ENCODE measurements around the gene IFFO2.
A peak's percentile ranks its signal among the peaks of the same experiment; 100 is the strongest.

IFFO2 gene

GRCh38 chr1:18999359-18999758 lies 42.9 kb upstream of the IFFO2 start:
- no peak overlapping the region for H2AFZ ChIP-seq (ENCODE audit: insufficient read depth, low read length, poor library complexity)
- no peak overlapping the region for H2BK12ac ChIP-seq (ENCODE audit: low read length)
- peaks cover 3% of the 10 kb centered on the region for H3K79me1 ChIP-seq (ENCODE audit: low read length)
- H3K23ac ChIP-seq (ENCODE audit: low read length): no peak overlapping the region
- no peak overlapping the region for H3K4ac ChIP-seq (ENCODE audit: low read depth, low read length)
- H4K91ac ChIP-seq (ENCODE audit: low read depth, low read length): no peak overlapping the region
- no peak for DNase-seq
- no peak overlapping the region for H2BK120ac ChIP-seq (ENCODE audit: insufficient read depth, low read length, poor library complexity)
- H3K14ac ChIP-seq (ENCODE audit: low read length): no peak overlapping the region
- H3K79me2 ChIP-seq (ENCODE audit: control insufficient read depth, insufficient read depth, low read length, poor library complexity): no peaks in the 10 kb centered on the region
- no peak overlapping the region for H3K4me3 ChIP-seq (ENCODE audit: low read depth, low read length)
- H3K27ac ChIP-seq (ENCODE audit: low read depth, low read length): no peak overlapping the region
- H2BK5ac ChIP-seq (ENCODE audit: low read depth, low read length, poor library complexity): no peak overlapping the region
- no peak overlapping the region for H4K8ac ChIP-seq (ENCODE audit: low read depth, low read length)
- no peaks in the 10 kb centered on the region for H3K27me3 ChIP-seq (ENCODE audit: insufficient read depth, low read length)
- no peak overlapping the region for H3K9ac ChIP-seq (ENCODE audit: low read length)
- no peak overlapping the region for H3K18ac ChIP-seq (ENCODE audit: low read length)
- no peak overlapping the region for H4K12ac ChIP-seq (ENCODE audit: low read depth, low read length)
- WGBS (ENCODE audit: extremely low coverage, insufficient coverage, insufficient read length): no CpG with 5 or more reads among the region's 2 CpGs
- H3K9me3 ChIP-seq (ENCODE audit: insufficient read depth, low read depth, low read length): no peaks in the 10 kb centered on the region
- no peak overlapping the region for H2AK5ac ChIP-seq (ENCODE audit: low read length)
- no peak overlapping the region for H3K4me2 ChIP-seq (ENCODE audit: low read length)
- peaks cover 0 to 1% of the 10 kb centered on the region in 2 experiments for H3K36me3 ChIP-seq (ENCODE audit: control insufficient read depth in 1 of 2, insufficient read depth in 2 of 2, low read length in 2 of 2)
- H3K4me1 ChIP-seq (ENCODE audit: control insufficient read depth in 1 of 2, insufficient read depth in 2 of 2, low read length in 2 of 2): peaks cover 6 to 9% of the 10 kb centered on the region in 2 experiments

- Histone ChIP-seq H3K9ac (ENCODE audit: low read length) (no peak overlapping the region), H3K4me2 (ENCODE audit: low read length) (no peak overlapping the region), H2BK12ac (ENCODE audit: low read length) (no peak overlapping the region), H3K9me3 (ENCODE audit: insufficient read depth, low read depth, low read length) (no peaks in the 10 kb centered on the region), H3K79me1 (ENCODE audit: low read length) (peaks cover 3% of the 10 kb centered on the region), H4K8ac (ENCODE audit: low read depth, low read length) (peak overlapping the region; percentile 2), H3K4me1 (ENCODE audit: control insufficient read depth in 1 of 2, insufficient read depth in 2 of 2, low read length in 2 of 2) (peaks cover 8 to 9% of the 10 kb centered on the region in 2 experiments), H2BK120ac (ENCODE audit: insufficient read depth, low read length, poor library complexity) (peak overlapping the region; percentile 64), H3K27ac (ENCODE audit: low read depth, low read length) (no peak overlapping the region), H2AFZ (ENCODE audit: insufficient read depth, low read length, poor library complexity) (no peak overlapping the region), H3K14ac (ENCODE audit: low read length) (peak overlapping the region; percentile 68), H3K36me3 (ENCODE audit: control insufficient read depth in 1 of 2, insufficient read depth in 2 of 2, low read length in 2 of 2) (peaks cover 0 to 1% of the 10 kb centered on the region in 2 experiments), H2BK5ac (ENCODE audit: low read depth, low read length, poor library complexity) (peak overlapping the region; percentile 34), H4K91ac (ENCODE audit: low read depth, low read length) (peak overlapping the region; percentile 50), H3K27me3 (ENCODE audit: insufficient read depth, low read length) (no peaks in the 10 kb centered on the region), H2AK5ac (ENCODE audit: low read length) (no peak overlapping the region), H3K4me3 (ENCODE audit: low read depth, low read length) (no peak overlapping the region), H3K18ac (ENCODE audit: low read length) (peak overlapping the region; percentile 47), H3K79me2 (ENCODE audit: control insufficient read depth, insufficient read depth, low read length, poor library complexity) (no peaks in the 10 kb centered on the region), H3K23ac (ENCODE audit: low read length) (no peak overlapping the region), H3K4ac (ENCODE audit: low read depth, low read length) (peak overlapping the region; percentile 6), H4K12ac (ENCODE audit: low read depth, low read length) (no peak overlapping the region)
- WGBS (ENCODE audit: extremely low coverage, insufficient coverage, insufficient read length): no CpG with 5 or more reads among the region's 9 CpGs
- peak in 1 of 2 donors; percentile 24 for DNase-seq
Observed at GRCh38 chr1:18998016-18998724, 41.7 kb upstream of the IFFO2 start.

GRCh38 chr1:18997508-18997907 lies 41.0 kb upstream of the IFFO2 start:
- H2AK5ac ChIP-seq (ENCODE audit: low read length): peak overlapping the region; percentile 39

GRCh38 chr1:18996548-18997177 lies 40.2 kb upstream of the IFFO2 start:
- no peak overlapping the region for H4K12ac ChIP-seq (ENCODE audit: low read depth, low read length)
- peaks cover 8 to 9% of the 10 kb centered on the region in 2 experiments for H3K4me1 ChIP-seq (ENCODE audit: control insufficient read depth in 1 of 2, insufficient read depth in 2 of 2, low read length in 2 of 2)
- H3K14ac ChIP-seq (ENCODE audit: low read length): no peak overlapping the region
- H3K4ac ChIP-seq (ENCODE audit: low read depth, low read length): no peak overlapping the region
- H3K36me3 ChIP-seq (ENCODE audit: control insufficient read depth in 1 of 2, insufficient read depth in 2 of 2, low read length in 2 of 2): no peaks in the 10 kb centered on the region
- WGBS (ENCODE audit: extremely low coverage, insufficient coverage, insufficient read length): no CpG with 5 or more reads among the region's 6 CpGs
- no peaks in the 10 kb centered on the region for H3K79me2 ChIP-seq (ENCODE audit: control insufficient read depth, insufficient read depth, low read length, poor library complexity)
- H3K79me1 ChIP-seq (ENCODE audit: low read length): peaks cover 3% of the 10 kb centered on the region
- H2AFZ ChIP-seq (ENCODE audit: insufficient read depth, low read length, poor library complexity): no peak overlapping the region
- no peak overlapping the region for H3K27ac ChIP-seq (ENCODE audit: low read depth, low read length)
- H2BK5ac ChIP-seq (ENCODE audit: low read depth, low read length, poor library complexity): no peak overlapping the region
- no peak overlapping the region for H3K4me3 ChIP-seq (ENCODE audit: low read depth, low read length)
- H2AK5ac ChIP-seq (ENCODE audit: low read length): no peak overlapping the region
- DNase-seq: no peak
- no peak overlapping the region for H2BK120ac ChIP-seq (ENCODE audit: insufficient read depth, low read length, poor library complexity)
- H4K8ac ChIP-seq (ENCODE audit: low read depth, low read length): no peak overlapping the region
- no peaks in the 10 kb centered on the region for H3K9me3 ChIP-seq (ENCODE audit: insufficient read depth, low read depth, low read length)
- no peak overlapping the region for H3K4me2 ChIP-seq (ENCODE audit: low read length)
- H3K23ac ChIP-seq (ENCODE audit: low read length): no peak overlapping the region
- H3K18ac ChIP-seq (ENCODE audit: low read length): no peak overlapping the region
- no peak overlapping the region for H3K9ac ChIP-seq (ENCODE audit: low read length)
- H4K91ac ChIP-seq (ENCODE audit: low read depth, low read length): no peak overlapping the region
- no peak overlapping the region for H2BK12ac ChIP-seq (ENCODE audit: low read length)
- no peaks in the 10 kb centered on the region for H3K27me3 ChIP-seq (ENCODE audit: insufficient read depth, low read length)

More at GRCh38 chr1:18997508-18997907, 41.0 kb upstream of the IFFO2 start:
- H4K8ac ChIP-seq (ENCODE audit: low read depth, low read length): peak overlapping the region; percentile 2
- H3K4me3 ChIP-seq (ENCODE audit: low read depth, low read length): no peak overlapping the region
- no peaks in the 10 kb centered on the region for H3K79me2 ChIP-seq (ENCODE audit: control insufficient read depth, insufficient read depth, low read length, poor library complexity)
- H3K4ac ChIP-seq (ENCODE audit: low read depth, low read length): no peak overlapping the region
- no peak for DNase-seq
- no CpG with 5 or more reads among the region's 6 CpGs for WGBS (ENCODE audit: extremely low coverage, insufficient coverage, insufficient read length)
- H3K23ac ChIP-seq (ENCODE audit: low read length): no peak overlapping the region
- H2AFZ ChIP-seq (ENCODE audit: insufficient read depth, low read length, poor library complexity): no peak overlapping the region
- H3K27me3 ChIP-seq (ENCODE audit: insufficient read depth, low read length): no peaks in the 10 kb centered on the region
- peaks cover 3% of the 10 kb centered on the region for H3K79me1 ChIP-seq (ENCODE audit: low read length)
- no peak overlapping the region for H4K12ac ChIP-seq (ENCODE audit: low read depth, low read length)
- no peaks in the 10 kb centered on the region for H3K9me3 ChIP-seq (ENCODE audit: insufficient read depth, low read depth, low read length)
- H2BK5ac ChIP-seq (ENCODE audit: low read depth, low read length, poor library complexity): no peak overlapping the region
- H3K14ac ChIP-seq (ENCODE audit: low read length): peak overlapping the region; percentile 18
- peak overlapping the region; percentile 13 for H2BK120ac ChIP-seq (ENCODE audit: insufficient read depth, low read length, poor library complexity)
- peak overlapping the region; percentile 10 for H2BK12ac ChIP-seq (ENCODE audit: low read length)
- no peak overlapping the region for H3K4me2 ChIP-seq (ENCODE audit: low read length)
- peaks cover 0 to 1% of the 10 kb centered on the region in 2 experiments for H3K36me3 ChIP-seq (ENCODE audit: control insufficient read depth in 1 of 2, insufficient read depth in 2 of 2, low read length in 2 of 2)
- no peak overlapping the region for H3K27ac ChIP-seq (ENCODE audit: low read depth, low read length)
- peak overlapping the region; percentile 40 for H4K91ac ChIP-seq (ENCODE audit: low read depth, low read length)
- peaks cover 8 to 9% of the 10 kb centered on the region in 2 experiments for H3K4me1 ChIP-seq (ENCODE audit: control insufficient read depth in 1 of 2, insufficient read depth in 2 of 2, low read length in 2 of 2)
- H3K9ac ChIP-seq (ENCODE audit: low read length): no peak overlapping the region
- H3K18ac ChIP-seq (ENCODE audit: low read length): no peak overlapping the region

Data from trophoblast cell (in vitro differentiated cells and primary cell).